ENCODE measurements around the gene CLEC3B.
A peak's percentile ranks its signal among the peaks of the same experiment; 100 is the strongest.

- TF ChIP-seq CTCF (IDR thresholded peaks at IDR 0.05; ENCODE audit: extremely low read depth in 1 of 2, insufficient read depth in 1 of 2, low read depth in 1 of 2, low read length in 2 of 2), result peak; percentile 94 to 95
- TF ChIP-seq POLR2AphosphoS5 (IDR thresholded peaks at IDR 0.05; ENCODE audit: insufficient read depth, low read depth, low read length), result no peak
- TF ChIP-seq POLR2A (IDR thresholded peaks at IDR 0.05; ENCODE audit: low read depth, low read length), result no peak
Observed at GRCh38 chr3:45037720-45038455, 11.8 kb downstream of the CLEC3B start.
